Left hindlimb (tissue), 1 donor: ENCODE data around the gene TRMT61B.

Experiments used
- DNase-seq: peaks from one replicate; pipeline ENCODE4 v3.0.0-alpha.2; 2018

Gene TRMT61B

GRCh38 chr2:28855193-28855592 is 14.9 kb downstream of the TRMT61B start:
- DNase-seq: no peak

DNA sequence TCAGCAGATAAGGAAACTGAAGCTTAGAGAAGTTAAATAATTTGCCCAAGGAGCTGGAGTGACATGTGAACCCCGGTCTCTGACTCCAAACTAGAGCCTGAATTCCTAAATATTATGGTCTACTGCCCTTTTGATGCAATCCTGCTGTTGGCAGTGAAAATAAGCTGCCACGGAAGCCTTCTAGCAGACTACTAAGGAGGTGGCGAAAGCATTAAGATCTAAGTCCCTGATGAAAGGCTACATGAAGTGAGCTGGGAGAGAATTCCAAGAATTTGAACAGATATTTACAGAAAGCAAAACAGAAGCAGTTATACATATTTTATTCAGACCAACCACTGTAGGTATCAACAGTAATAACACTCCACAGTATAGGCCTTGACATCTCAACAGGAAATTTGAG is 28.1 kb downstream of the TRMT61B start:
- no peak for DNase-seq

- DNase-seq: no peak
Measured at GRCh38 chr2:28838971-28839370, 31.1 kb downstream of the TRMT61B start.

- DNase-seq: no peak
Measured at GRCh38 chr2:28835781-28836180, 34.3 kb downstream of the TRMT61B start.

GRCh38 chr2:28833740-28834470 is 36.2 kb downstream of the TRMT61B start:
- DNase-seq: no peak

- no peak for DNase-seq
Measured at GRCh38 chr2:28828382-28828781, 41.7 kb downstream of the TRMT61B start.

DNA sequence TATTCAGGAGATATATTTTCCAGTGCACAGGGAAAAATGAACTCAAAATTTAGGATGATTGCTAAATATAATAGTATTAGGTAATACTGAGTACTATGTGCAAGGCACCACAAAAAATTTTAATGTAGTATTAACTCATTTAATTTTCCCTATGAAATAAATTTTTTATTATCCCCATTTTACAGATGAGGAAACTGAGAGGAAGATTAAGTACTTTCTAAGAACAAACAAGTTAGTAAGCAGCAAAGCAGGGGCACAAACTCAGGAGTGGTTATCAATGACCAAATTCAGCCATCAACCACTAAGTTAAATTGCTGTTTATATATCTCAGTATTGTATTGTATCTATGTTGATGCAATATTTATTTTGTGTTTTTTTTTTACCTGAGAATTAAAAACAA is 45.2 kb downstream of the TRMT61B start:
- no peak for DNase-seq

GRCh38 chr2:28824207-28824606 is 45.9 kb downstream of the TRMT61B start:
- DNase-seq: no peak

DNA sequence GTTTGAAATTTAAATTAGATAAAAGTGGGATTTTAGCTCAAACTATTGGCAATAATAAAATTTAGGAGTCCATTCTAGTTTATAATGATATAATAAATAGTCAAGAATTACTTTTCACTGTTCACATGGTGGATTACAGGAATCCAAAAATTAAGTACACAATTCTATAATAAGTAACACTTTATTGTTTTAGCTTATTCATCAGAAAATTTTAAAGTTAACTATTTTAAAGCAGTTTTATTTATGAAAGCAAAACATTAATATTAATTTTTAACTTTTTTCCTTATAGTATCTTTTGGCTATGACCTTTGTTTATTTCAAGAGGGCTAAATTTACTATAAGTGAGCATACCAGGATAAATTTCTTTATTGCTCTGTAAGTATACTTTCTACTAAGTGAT is 48.1 kb downstream of the TRMT61B start:
- DNase-seq: no peak

- DNase-seq: no peak
Measured at GRCh38 chr2:28821295-28821958, 48.7 kb downstream of the TRMT61B start.

GRCh38 chr2:28818053-28818452 is 52.1 kb downstream of the TRMT61B start:
- no peak for DNase-seq

GRCh38 chr2:28810384-28811285 is 59.5 kb downstream of the TRMT61B start, which contains the start of gene SPDYA:
Gene SPDYA, plus strand, starts transcription at chr2:28810834. Its CDS starts 5,181 bp downstream, at chr2:28816015.
- peak; percentile 72 for DNase-seq

DNA sequence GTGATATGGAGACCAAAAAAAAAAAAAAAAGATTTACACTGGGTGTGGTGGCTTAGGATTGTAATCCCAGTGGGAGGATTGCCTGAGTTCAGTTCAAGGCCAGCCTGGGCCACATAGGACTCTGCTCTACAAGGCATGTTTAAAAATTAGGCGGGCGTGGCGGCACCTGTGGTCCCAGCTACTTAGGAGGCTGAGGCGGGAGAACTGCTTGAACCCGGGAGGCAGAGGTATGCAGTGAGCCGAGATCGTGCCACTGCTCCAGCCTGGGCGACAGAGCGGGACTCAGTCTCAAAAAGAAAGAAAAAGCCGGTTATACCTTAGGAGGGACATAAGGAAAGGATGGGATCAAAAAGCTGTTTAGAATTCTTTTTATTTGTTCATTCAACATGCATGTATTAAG is 60.2 kb downstream of the TRMT61B start:
- no peak for DNase-seq

DNA sequence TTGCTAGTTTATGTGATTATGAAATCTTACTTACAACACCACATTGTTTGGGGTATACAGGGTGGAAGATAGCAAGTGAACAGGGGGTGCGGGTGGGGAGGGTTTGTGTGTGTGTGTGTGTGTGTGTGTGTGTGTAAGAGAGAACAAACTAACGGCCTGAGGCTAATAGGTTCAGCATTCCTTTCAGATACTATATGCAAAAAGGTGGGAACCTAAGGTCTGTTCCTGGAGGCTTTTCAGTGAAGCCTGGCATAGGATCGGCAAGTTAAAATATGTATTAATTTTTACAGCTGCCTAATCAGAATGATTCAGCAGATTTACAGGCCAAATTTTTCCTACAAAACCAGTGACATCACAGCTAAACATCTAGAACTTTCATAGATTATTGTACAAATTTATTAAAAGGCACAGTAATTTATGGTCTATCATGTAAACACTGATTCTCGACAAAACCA is 67.1 kb downstream of the TRMT61B start:
- DNase-seq: no peak

DNA sequence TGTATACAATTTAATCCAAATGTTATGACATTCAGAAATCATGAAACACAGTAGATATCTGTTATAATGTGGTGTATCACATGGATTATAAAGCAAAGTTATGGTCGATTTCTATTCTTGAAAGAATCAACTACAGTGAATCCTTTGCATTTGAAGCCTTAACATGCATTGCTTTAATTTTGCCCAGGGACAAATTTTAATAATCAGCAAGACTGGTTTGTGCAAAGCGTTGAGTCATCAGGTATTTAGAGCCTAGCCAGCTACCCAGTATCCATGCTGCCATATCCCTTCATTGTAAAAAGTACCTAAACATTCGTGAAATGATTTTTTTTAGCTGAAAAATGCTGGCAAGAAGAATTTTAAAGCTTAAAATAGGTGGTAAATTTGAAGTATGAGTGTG is 68.4 kb downstream of the TRMT61B start:
- DNase-seq: no peak
